NCI-H82 treated with DMSO at 0.1 percent for 48 hours (cell line): ENCODE results near the gene TP73.

Source experiments
- DNase-seq: peaks from one replicate; lab custom pipeline; 2025; ENCODE audit not compliant: unreplicated experiment; lab: John Stamatoyannopoulos, UW

The TP73 gene

GRCh38 chr1:3651930-3652547, at the start of gene TP73:
Gene TP73 (plus strand): TSS chr1:3652516. CDS start chr1:3682366, 29,850 bp downstream.
- DNase-seq: no peak

GRCh38 chr1:3603156-3603555, 49.2 kb upstream of the TP73 start:
- DNase-seq: no peak

GRCh38 chr1:3603571-3604467, 48.5 kb upstream of the TP73 start:
- no peak for DNase-seq

- no peak for DNase-seq
Measured at GRCh38 chr1:3604468-3604974, 47.8 kb upstream of the TP73 start.

GRCh38 chr1:3604997-3605823, 47.1 kb upstream of the TP73 start:
- no peak for DNase-seq

GRCh38 chr1:3606779-3607702, 45.3 kb upstream of the TP73 start:
- no peak for DNase-seq

- DNase-seq: no peak
Measured at GRCh38 chr1:3607703-3608065, 44.6 kb upstream of the TP73 start.

- no peak for DNase-seq
Measured at GRCh38 chr1:3608154-3608553, 44.2 kb upstream of the TP73 start.

GRCh38 chr1:3609016-3609768, 43.1 kb upstream of the TP73 start:
- DNase-seq: no peak

- DNase-seq: no peak
Measured at GRCh38 chr1:3609769-3610526, 42.4 kb upstream of the TP73 start.

GRCh38 chr1:3610527-3611169, 41.7 kb upstream of the TP73 start:
- DNase-seq: no peak

- peak; percentile 71 for DNase-seq
Measured at GRCh38 chr1:3611170-3612019, 40.9 kb upstream of the TP73 start, which contains the start of gene MEGF6. Gene MEGF6 (minus strand): TSS chr1:3611508. CDS start chr1:3611268, 240 bp downstream.

GRCh38 chr1:3612123-3612522, 40.2 kb upstream of the TP73 start:
- DNase-seq: no peak

- no peak for DNase-seq
Measured at GRCh38 chr1:3614755-3615742, 37.3 kb upstream of the TP73 start.

GRCh38 chr1:3616861-3617260, 35.5 kb upstream of the TP73 start:
- no peak for DNase-seq

- DNase-seq: no peak
Measured at GRCh38 chr1:3617806-3618345, 34.4 kb upstream of the TP73 start.
